H1 (cell line): Measurements from ENCODE around the gene SPACA5. TPM values are rescaled to one million over a fixed set of nuclear protein-coding genes. Genes with fewer than 3 reads are reported as not detected.
A peak's percentile ranks its signal among the peaks of the same experiment; 100 is the strongest.
"Not testable (repeated sequence)": the region's sequence is repeated elsewhere in the genome, so short reads cannot be mapped to it uniquely, and the experiment has no call there.

Experiments
- CTCF ChIA-PET: fragments of 300-600 bp; sonication (Branson Sonifier 250); formaldehyde crosslinking; loops from one replicate; lab custom pipeline; 2021; ENCODE audit not compliant: partially characterized antibody; lab: Charles Lee
- POLR2A ChIA-PET: fragments of 300-600 bp; sonication (Branson Sonifier 250); formaldehyde crosslinking; loops from one replicate; lab custom pipeline; 2021; ENCODE audit warnings: inconsistent platforms; ENCODE audit not compliant: partially characterized antibody; lab: Charles Lee
- DNase-seq, 2 experiments: peaks; one replicate each; pipeline versions ENCODE4 v3.0.0 to v3.0.0-alpha.2; 2010 to 2022; ENCODE audit warnings: low spot score in 2 of 2, low read depth in 1 of 2, mixed read lengths in 1 of 2
- FAIRE-seq: peaks from 2 replicates; lab custom pipeline; 2011; peaks lifted over from hg19 to GRCh38; lab: Jason Lieb, UNC
- H2AFZ ChIP-seq: 2 replicates; pipeline ENCODE4 v1.8.1; 2012; ENCODE audit warnings: low read length, inconsistent platforms
- H2AK5ac ChIP-seq: 2 replicates; pipeline ENCODE4 v1.6.1; 2013; ENCODE audit warnings: low read depth, low read length
- H2BK120ac ChIP-seq: replicated peaks from 2 replicates; pipeline ENCODE3; 2013; ENCODE audit warnings: low read depth, low read length, inconsistent platforms
- H2BK12ac ChIP-seq: 2 replicates; pipeline ENCODE4 v1.6.1; 2013; ENCODE audit warnings: low read depth, low read length
- H2BK15ac ChIP-seq: 2 replicates; pipeline ENCODE4 v1.6.1; 2013; ENCODE audit warnings: low read length
- H2BK20ac ChIP-seq: 2 replicates; pipeline ENCODE4 v1.6.1; 2013; ENCODE audit warnings: low read length
- H2BK5ac ChIP-seq: 2 replicates; pipeline ENCODE4 v1.6.1; 2013; ENCODE audit warnings: low read depth, low read length
- H3K14ac ChIP-seq: 2 replicates; pipeline ENCODE4 v1.6.1; 2013; ENCODE audit warnings: inconsistent platforms; ENCODE audit not compliant: insufficient read length
- H3K18ac ChIP-seq: 2 replicates; pipeline ENCODE4 v1.6.1; 2013; ENCODE audit warnings: low read length; ENCODE audit errors: extremely low read depth
- H3K23ac ChIP-seq: 2 replicates; pipeline ENCODE4 v1.6.1; 2013; ENCODE audit warnings: inconsistent platforms; ENCODE audit not compliant: insufficient read length
- H3K23me2 ChIP-seq: 2 replicates; pipeline ENCODE4 v1.6.1; 2013; ENCODE audit warnings: low read depth, low read length
- H3K27ac ChIP-seq: 2 replicates; pipeline ENCODE4 v1.6.1; 2011; ENCODE audit warnings: low read depth, low read length, inconsistent platforms
- H3K27me3 ChIP-seq, 4 experiments: replicated peaks in 1 of 4; 1 replicate in 1 of 4; 2 replicates in 3 of 4; pipeline versions ENCODE4 v1.6.1 to v1.8.1; 2011 to 2013; ENCODE audit warnings: low read length in 3 of 4, mild to moderate bottlenecking in 3 of 4, inconsistent platforms in 2 of 4, mixed read lengths in 2 of 4, moderate library complexity in 1 of 4; ENCODE audit not compliant: control insufficient read depth in 3 of 4, insufficient read depth in 3 of 4; ENCODE audit errors: extremely low read depth in 1 of 4
- H3K36me3 ChIP-seq, 4 experiments: 2 replicates each; pipeline versions ENCODE4 v1.6.1 to v1.8.1; 2011 to 2013; ENCODE audit warnings: mild to moderate bottlenecking in 4 of 4, low read length in 3 of 4, moderate library complexity in 2 of 4, control low read depth in 1 of 4, inconsistent platforms in 1 of 4; ENCODE audit not compliant: insufficient read depth in 4 of 4, control insufficient read depth in 2 of 4
- H3K4ac ChIP-seq: replicated peaks from 2 replicates; pipeline ENCODE3; 2013; ENCODE audit warnings: low read length, low read depth, mixed read lengths, inconsistent platforms; ENCODE audit not compliant: insufficient read length
- H3K4me1 ChIP-seq, 4 experiments: replicated peaks in 1 of 4; 1 replicate in 1 of 4; 2 replicates in 3 of 4; pipeline versions ENCODE4 v1.6.1 to v1.8.1; 2011 to 2013; ENCODE audit warnings: low read length in 3 of 4, inconsistent platforms in 2 of 4, mixed read lengths in 1 of 4; ENCODE audit not compliant: insufficient read depth in 4 of 4, control insufficient read depth in 3 of 4
- H3K4me2 ChIP-seq, 2 experiments: 2 replicates each; pipeline versions ENCODE4 v1.6.1 to v1.8.1; 2011 to 2013; ENCODE audit warnings: low read depth in 2 of 2, low read length in 2 of 2, control low read depth in 1 of 2, inconsistent platforms in 1 of 2, mild to moderate bottlenecking in 1 of 2; ENCODE audit not compliant: insufficient read depth in 1 of 2
- H3K4me3 ChIP-seq, 4 experiments: fragments of 200-600, 300-600 bp in 1 of 4; sonication (generic), shearing (Covaris generic), sonication (Bioruptor Twin) in 1 of 4; 2 replicates each; pipeline versions ENCODE4 v1.5.1 to v1.8.1; 2011 to 2016; ENCODE audit warnings: low read length in 4 of 4, low read depth in 3 of 4, control low read depth in 2 of 4, inconsistent platforms in 2 of 4, mild to moderate bottlenecking in 2 of 4, mixed read lengths in 1 of 4, moderate library complexity in 1 of 4; ENCODE audit not compliant: insufficient read depth in 2 of 4; ENCODE audit errors: extremely low read depth in 1 of 4
- H3K56ac ChIP-seq: replicated peaks from 2 replicates; pipeline ENCODE3; 2013; ENCODE audit warnings: low read depth, mild to moderate bottlenecking, mixed read lengths, low read length, inconsistent platforms; ENCODE audit not compliant: insufficient read length
- H3K79me1 ChIP-seq: 2 replicates; pipeline ENCODE4 v1.6.1; 2013; ENCODE audit warnings: low read depth, low read length, control low read depth
- H3K79me2 ChIP-seq, 2 experiments: 2 replicates each; pipeline versions ENCODE4 v1.6.1 to v1.8.1; 2012 to 2013; ENCODE audit warnings: low read length in 2 of 2, mild to moderate bottlenecking in 2 of 2, inconsistent platforms in 1 of 2; ENCODE audit not compliant: insufficient read depth in 2 of 2, control insufficient read depth in 1 of 2
- H3K9ac ChIP-seq, 4 experiments: replicated peaks in 1 of 4; 1 replicate in 1 of 4; 2 replicates in 3 of 4; pipeline versions ENCODE4 v1.6.1 to v1.8.1; 2011 to 2013; ENCODE audit warnings: low read depth in 3 of 4, low read length in 3 of 4, control low read depth in 2 of 4, mild to moderate bottlenecking in 2 of 4, moderate library complexity in 2 of 4, inconsistent platforms in 1 of 4; ENCODE audit errors: extremely low read depth in 1 of 4
- H3K9me3 ChIP-seq, 2 experiments: 2 replicates each; pipeline versions ENCODE4 v1.6.1 to v1.8.1; 2012 to 2013; ENCODE audit warnings: mild to moderate bottlenecking in 2 of 2, moderate library complexity in 2 of 2, control low read depth in 1 of 2, inconsistent platforms in 1 of 2, low read depth in 1 of 2, low read length in 1 of 2, mixed read lengths in 1 of 2; ENCODE audit not compliant: insufficient read depth in 2 of 2
- H4K20me1 ChIP-seq, 2 experiments: replicated peaks in 1 of 2; 2 replicates each; pipeline versions ENCODE3 to v1.8.1; 2011 to 2013; ENCODE audit warnings: inconsistent platforms in 2 of 2, low read length in 2 of 2, mild to moderate bottlenecking in 1 of 2; ENCODE audit not compliant: insufficient read depth in 2 of 2, control insufficient read depth in 1 of 2
- H4K5ac ChIP-seq: 2 replicates; pipeline ENCODE4 v1.6.1; 2013; ENCODE audit warnings: low read length, low read depth, mixed read lengths, inconsistent platforms; ENCODE audit not compliant: insufficient read length
- H4K8ac ChIP-seq: 2 replicates; pipeline ENCODE4 v1.8.0; 2013; ENCODE audit warnings: mild to moderate bottlenecking, moderate library complexity, low read length, inconsistent platforms; ENCODE audit not compliant: insufficient read depth; ENCODE audit errors: extremely low read depth
- H4K91ac ChIP-seq: replicated peaks from 2 replicates; pipeline ENCODE3; 2013; ENCODE audit warnings: low read length, mixed read lengths, inconsistent platforms; ENCODE audit not compliant: insufficient read length
- WGBS, 2 experiments: shearing (Covaris generic) in 1 of 2; methylation state at CpG; one replicate each; pipeline versions ENCODE4 v1.1.6 to v1.1.7; 2013 to 2015; ENCODE audit warnings: low lambda C conversion rate in 2 of 2, mixed read lengths in 2 of 2, inconsistent platforms in 1 of 2, low coverage in 1 of 2, missing lambda C conversion rate in 1 of 2; ENCODE audit not compliant: insufficient replicate concordance in 2 of 2, insufficient coverage in 1 of 2, insufficient read length in 1 of 2; ENCODE audit errors: extremely low coverage in 1 of 2, missing lambda C conversion rate in 1 of 2; 5-methylcytosine and 5-hydroxymethylcytosine counted together
- polyA plus RNA-seq, 7 experiments: library from polyadenylated mRNA; depleted of rRNA in 3 of 7; stranded (reverse) in 5 of 7; unstranded in 2 of 7; fragments of >200 nt in 5 of 7; fragments of 200-250 nt in 2 of 7; gene quantifications; 1 replicate in 5 of 7; 2 replicates in 1 of 7; 4 replicates in 1 of 7; pipeline versions ENCODE4 v1.2.1 to v1.2.3, GENCODE V29; 2011 to 2013; ENCODE audit warnings: missing spikeins in 2 of 7, mixed read lengths in 2 of 7
- total RNA-seq: library from RNA; stranded (reverse); fragmentation: NEBNext Ultra II Directional; extraction: Animal tissue kit (Norgen Biotek cat#: 25700); gene quantifications from 2 replicates; pipeline ENCODE4 v1.2.1, GENCODE V29; 2021

The SPACA5 gene
- total and polyA plus RNA-seq, 2 of the 8 experiments (the other 6 are each of a cell fraction or from before 2014, with no cell fraction given), result 0.26 TPM; not detected in 1

DNA sequence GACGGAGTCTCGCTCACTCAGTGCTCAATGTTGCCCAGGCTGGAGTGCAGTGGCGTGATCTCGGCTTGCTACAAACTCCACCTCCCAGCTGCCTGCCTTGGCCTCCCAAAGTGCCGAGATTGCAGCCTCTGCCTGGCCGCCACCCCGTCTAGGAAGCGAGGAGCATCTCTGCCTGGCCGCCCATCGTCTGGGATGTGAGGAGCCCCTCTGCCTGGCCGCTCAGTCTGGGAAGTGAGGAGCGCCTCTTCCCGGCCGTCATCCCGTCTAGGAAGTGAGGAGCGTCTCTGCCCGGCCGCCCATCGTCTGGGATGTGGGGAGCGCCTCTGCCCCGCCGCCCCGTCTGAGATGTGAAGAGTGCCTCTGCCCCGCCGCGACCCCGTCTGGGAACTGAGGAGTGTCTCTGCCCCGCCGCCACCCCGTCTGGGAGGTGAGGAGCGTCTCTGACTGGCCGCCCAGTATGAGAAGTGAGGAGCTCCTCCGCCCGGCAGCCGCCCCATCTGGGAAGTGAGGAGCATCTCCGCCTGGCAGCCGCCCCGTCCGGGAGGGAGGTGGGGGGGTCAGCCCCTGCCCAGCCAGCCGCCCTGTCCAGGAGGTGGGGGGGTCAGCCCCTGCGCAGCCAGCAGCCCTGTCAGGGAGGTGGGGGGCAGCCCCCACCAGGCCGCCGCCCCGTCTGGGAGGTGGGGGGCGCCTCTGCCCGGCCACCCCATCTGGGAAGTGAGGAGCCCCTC, 10.0 kb downstream of the SPACA5 start:
- H2AFZ ChIP-seq, FAIRE-seq, H3K79me2 ChIP-seq, H3K4ac ChIP-seq, H2BK5ac ChIP-seq, H3K9me3 ChIP-seq, H3K27ac ChIP-seq, H3K18ac ChIP-seq, CTCF ChIA-PET, H3K14ac ChIP-seq, H3K4me3 ChIP-seq, H4K20me1 ChIP-seq, POLR2A ChIA-PET, H4K5ac ChIP-seq, H3K23ac ChIP-seq, H3K56ac ChIP-seq, H2AK5ac ChIP-seq, H3K79me1 ChIP-seq, DNase-seq, H2BK12ac ChIP-seq, H4K8ac ChIP-seq, H2BK20ac ChIP-seq, H3K27me3 ChIP-seq, H3K36me3 ChIP-seq, H3K4me2 ChIP-seq, H3K23me2 ChIP-seq, H2BK120ac ChIP-seq, H3K9ac ChIP-seq, H2BK15ac ChIP-seq, H3K4me1 ChIP-seq, H4K91ac ChIP-seq: not testable (repeated sequence)
- no CpG with 5 or more reads among the region's 46 CpGs for WGBS, 2 experiments

DNA sequence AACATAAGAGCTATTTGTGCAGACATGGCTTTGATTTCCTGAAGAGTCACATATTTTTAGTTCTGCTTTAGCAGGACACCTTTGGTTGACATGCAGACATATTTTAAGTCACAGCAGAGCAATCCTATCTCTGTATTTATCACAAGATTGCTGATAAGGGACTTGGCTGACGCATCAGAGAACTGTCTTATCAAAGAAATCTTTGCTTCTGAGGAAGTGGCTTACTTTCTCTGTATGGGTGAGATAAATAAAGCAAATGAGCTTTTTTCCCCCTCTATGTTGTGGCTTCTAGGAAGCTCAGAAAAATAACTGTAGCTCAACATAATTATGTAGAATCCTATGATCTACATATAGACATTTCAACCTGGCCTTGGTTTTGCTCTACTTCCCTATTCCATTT, 13.1 kb downstream of the SPACA5 start:
- H2BK120ac ChIP-seq, H3K27ac ChIP-seq, H4K91ac ChIP-seq, H3K56ac ChIP-seq, H4K8ac ChIP-seq, H3K4me3 ChIP-seq, H2BK20ac ChIP-seq, H2AFZ ChIP-seq, H3K23ac ChIP-seq, H3K4me2 ChIP-seq, DNase-seq, CTCF ChIA-PET, H3K36me3 ChIP-seq, H3K14ac ChIP-seq, H3K9me3 ChIP-seq, H2AK5ac ChIP-seq, H4K5ac ChIP-seq, H3K9ac ChIP-seq, H3K4ac ChIP-seq, H3K79me1 ChIP-seq, POLR2A ChIA-PET, H3K4me1 ChIP-seq, H3K79me2 ChIP-seq, H3K23me2 ChIP-seq, H3K18ac ChIP-seq, H2BK15ac ChIP-seq, H2BK12ac ChIP-seq, H3K27me3 ChIP-seq, H2BK5ac ChIP-seq, H4K20me1 ChIP-seq: not testable (repeated sequence)
- no CpG with 5 or more reads among the region's 1 CpG for WGBS, 2 experiments
- peak; percentile 90 for FAIRE-seq
